ENCODE results near the gene COPE.

DNA sequence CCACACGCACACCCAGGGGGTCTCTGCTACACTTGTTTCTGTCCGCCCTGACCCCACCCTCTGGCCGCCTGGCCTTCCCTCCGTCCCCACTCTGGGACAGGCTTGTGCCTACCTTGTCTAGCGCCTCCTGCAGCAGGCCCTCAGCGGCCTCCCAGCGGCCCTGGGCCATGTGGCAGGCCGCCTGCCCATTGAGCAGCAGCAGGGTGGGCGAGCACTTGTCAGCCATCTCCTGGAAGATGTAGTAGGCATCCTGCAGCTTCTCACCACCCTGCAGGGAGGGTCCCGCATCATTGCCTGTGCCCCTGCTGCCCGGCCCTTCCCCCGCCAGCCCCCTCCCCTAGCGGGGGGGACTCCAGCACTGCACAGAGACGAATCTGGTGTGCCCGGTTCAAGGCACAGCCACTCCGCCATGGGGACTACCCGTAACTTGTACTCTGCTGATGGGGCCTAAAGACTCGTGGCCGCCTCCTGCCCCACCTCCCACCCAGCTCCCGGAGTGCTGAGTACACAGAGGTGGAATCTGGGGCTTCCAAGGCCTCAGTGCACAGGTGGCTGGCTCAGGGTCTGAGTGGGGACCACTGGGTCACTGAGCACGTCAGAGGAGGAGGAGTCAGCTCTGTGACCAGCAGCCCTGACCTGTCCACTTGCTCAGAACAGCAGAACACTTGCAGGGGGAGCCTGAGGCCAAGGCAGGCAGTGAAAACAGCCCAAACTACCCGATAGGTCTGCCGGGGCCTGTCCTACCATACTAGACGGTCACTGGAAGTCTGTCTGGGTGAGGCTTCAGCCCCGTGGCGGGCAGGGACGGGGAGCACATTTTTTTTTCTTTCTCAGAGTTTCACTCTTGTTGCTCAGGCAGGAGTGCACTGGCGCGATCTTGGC lies 15.8 kb downstream of the COPE start:
- TF ChIP-seq, protein P1, sequence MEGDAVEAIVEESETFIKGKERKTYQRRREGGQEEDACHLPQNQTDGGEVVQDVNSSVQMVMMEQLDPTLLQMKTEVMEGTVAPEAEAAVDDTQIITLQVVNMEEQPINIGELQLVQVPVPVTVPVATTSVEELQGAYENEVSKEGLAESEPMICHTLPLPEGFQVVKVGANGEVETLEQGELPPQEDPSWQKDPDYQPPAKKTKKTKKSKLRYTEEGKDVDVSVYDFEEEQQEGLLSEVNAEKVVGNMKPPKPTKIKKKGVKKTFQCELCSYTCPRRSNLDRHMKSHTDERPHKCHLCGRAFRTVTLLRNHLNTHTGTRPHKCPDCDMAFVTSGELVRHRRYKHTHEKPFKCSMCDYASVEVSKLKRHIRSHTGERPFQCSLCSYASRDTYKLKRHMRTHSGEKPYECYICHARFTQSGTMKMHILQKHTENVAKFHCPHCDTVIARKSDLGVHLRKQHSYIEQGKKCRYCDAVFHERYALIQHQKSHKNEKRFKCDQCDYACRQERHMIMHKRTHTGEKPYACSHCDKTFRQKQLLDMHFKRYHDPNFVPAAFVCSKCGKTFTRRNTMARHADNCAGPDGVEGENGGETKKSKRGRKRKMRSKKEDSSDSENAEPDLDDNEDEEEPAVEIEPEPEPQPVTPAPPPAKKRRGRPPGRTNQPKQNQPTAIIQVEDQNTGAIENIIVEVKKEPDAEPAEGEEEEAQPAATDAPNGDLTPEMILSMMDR (IDR thresholded peaks at IDR 0.05 in 4 of 5, conservative IDR thresholded peaks at IDR 0.05 in 1 of 5): no peak
- TF ChIP-seq POLR2A (IDR thresholded peaks at IDR 0.05): no peak

Measured in gastrocnemius medialis (tissue), 4 donors.